Parathyroid adenoma (tissue), 2 donors: ENCODE measurements around the gene ZNHIT6.

Experiments used
- H2AFZ ChIP-seq: fragments of 300-600 bp; sonication (generic); one replicate; pipeline ENCODE4 v1.7.0; 2017; ENCODE audit warnings: antibody characterized with exemption, mild to moderate bottlenecking
- H3K27ac ChIP-seq: fragments of 300-600 bp; sonication (generic); one replicate; pipeline ENCODE4 v1.7.0; 2017
- H3K27me3 ChIP-seq: fragments of 300-600 bp; sonication (generic); one replicate; pipeline ENCODE4 v1.7.0; 2017; ENCODE audit warnings: low read length; ENCODE audit not compliant: control insufficient read depth, insufficient read depth
- H3K36me3 ChIP-seq: fragments of 300-600 bp; sonication (generic); one replicate; pipeline ENCODE4 v1.7.0; 2017; ENCODE audit warnings: low read length; ENCODE audit not compliant: control insufficient read depth, insufficient read depth
- H3K4me1 ChIP-seq: fragments of 300-600 bp; sonication (generic); one replicate; pipeline ENCODE4 v1.7.0; 2017; ENCODE audit warnings: control low read depth
- H3K4me2 ChIP-seq: fragments of 300-600 bp; sonication (generic); one replicate; pipeline ENCODE4 v1.7.0; 2017; ENCODE audit warnings: low read length
- H3K4me3 ChIP-seq: fragments of 300-600 bp; sonication (generic); one replicate; pipeline ENCODE4 v1.7.0; 2017; ENCODE audit warnings: low read depth, low read length
- H3K79me2 ChIP-seq: fragments of 300-600 bp; sonication (generic); one replicate; pipeline ENCODE4 v1.7.0; 2017; ENCODE audit warnings: control low read depth
- H3K9ac ChIP-seq: fragments of 300-600 bp; sonication (generic); one replicate; pipeline ENCODE4 v1.7.0; 2017; ENCODE audit warnings: mild to moderate bottlenecking
- H3K9me3 ChIP-seq: fragments of 300-600 bp; sonication (generic); one replicate; pipeline ENCODE4 v1.7.0; 2017; ENCODE audit warnings: low read length; ENCODE audit not compliant: control insufficient read depth
- TF ChIP-seq, protein P1 (sequence below): fragments of 300-600 bp; sonication (generic); IDR thresholded peaks from one replicate; pipeline ENCODE4 v1.7.0; 2017; ENCODE audit warnings: antibody characterized with exemption, mild to moderate bottlenecking
- donor health status: primary hyperparathyroidism.

ZNHIT6 gene

DNA sequence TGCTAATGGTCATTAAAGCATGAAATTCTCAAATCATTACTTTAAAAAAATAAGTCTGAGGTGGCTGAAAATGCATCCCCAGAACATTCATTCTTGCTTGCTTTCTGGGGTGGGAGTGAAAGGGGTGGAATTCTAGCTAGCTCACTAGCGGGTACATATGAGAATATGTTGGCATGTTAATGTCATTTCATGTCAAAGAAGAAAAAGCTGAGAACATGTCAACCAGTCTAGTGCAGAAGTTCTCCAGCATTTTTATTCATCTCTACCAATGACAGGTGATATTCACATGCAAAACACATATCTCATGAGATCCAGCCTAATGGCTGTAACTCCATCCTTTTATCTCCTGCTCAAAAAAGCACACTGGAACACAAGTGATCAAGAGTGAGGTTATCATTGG, 49.1 kb downstream of the ZNHIT6 start:
- no peak overlapping the region for H3K27ac ChIP-seq
- no peaks in the 10 kb centered on the region for H3K4me1 ChIP-seq
- no peak overlapping the region for H3K4me3 ChIP-seq
- no peak overlapping the region for H3K9ac ChIP-seq
- no peaks in the 10 kb centered on the region for H3K79me2 ChIP-seq
- H3K4me2 ChIP-seq, result no peak overlapping the region
- no peaks in the 10 kb centered on the region for H3K36me3 ChIP-seq
- H3K9me3 ChIP-seq, result no peaks in the 10 kb centered on the region
- TF ChIP-seq, protein P1, sequence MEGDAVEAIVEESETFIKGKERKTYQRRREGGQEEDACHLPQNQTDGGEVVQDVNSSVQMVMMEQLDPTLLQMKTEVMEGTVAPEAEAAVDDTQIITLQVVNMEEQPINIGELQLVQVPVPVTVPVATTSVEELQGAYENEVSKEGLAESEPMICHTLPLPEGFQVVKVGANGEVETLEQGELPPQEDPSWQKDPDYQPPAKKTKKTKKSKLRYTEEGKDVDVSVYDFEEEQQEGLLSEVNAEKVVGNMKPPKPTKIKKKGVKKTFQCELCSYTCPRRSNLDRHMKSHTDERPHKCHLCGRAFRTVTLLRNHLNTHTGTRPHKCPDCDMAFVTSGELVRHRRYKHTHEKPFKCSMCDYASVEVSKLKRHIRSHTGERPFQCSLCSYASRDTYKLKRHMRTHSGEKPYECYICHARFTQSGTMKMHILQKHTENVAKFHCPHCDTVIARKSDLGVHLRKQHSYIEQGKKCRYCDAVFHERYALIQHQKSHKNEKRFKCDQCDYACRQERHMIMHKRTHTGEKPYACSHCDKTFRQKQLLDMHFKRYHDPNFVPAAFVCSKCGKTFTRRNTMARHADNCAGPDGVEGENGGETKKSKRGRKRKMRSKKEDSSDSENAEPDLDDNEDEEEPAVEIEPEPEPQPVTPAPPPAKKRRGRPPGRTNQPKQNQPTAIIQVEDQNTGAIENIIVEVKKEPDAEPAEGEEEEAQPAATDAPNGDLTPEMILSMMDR, result no peak
- no peak overlapping the region for H2AFZ ChIP-seq
- no peaks in the 10 kb centered on the region for H3K27me3 ChIP-seq

GRCh38 chr1:85656948-85657347, 51.3 kb downstream of the ZNHIT6 start:
- TF ChIP-seq, protein P1, result no peak
- Histone ChIP-seq H3K4me1 (no peaks in the 10 kb centered on the region), H3K4me2 (no peak overlapping the region), H3K36me3 (no peaks in the 10 kb centered on the region), H3K9ac (no peak overlapping the region), H3K27ac (no peak overlapping the region), H3K79me2 (no peaks in the 10 kb centered on the region), H3K27me3 (no peaks in the 10 kb centered on the region), H3K4me3 (no peak overlapping the region), H3K9me3 (no peaks in the 10 kb centered on the region), H2AFZ (no peak overlapping the region)

- no peak overlapping the region for H2AFZ ChIP-seq
- H3K4me2 ChIP-seq, result no peak overlapping the region
- no peaks in the 10 kb centered on the region for H3K79me2 ChIP-seq
- H3K4me3 ChIP-seq, result no peak overlapping the region
- H3K27me3 ChIP-seq, result no peaks in the 10 kb centered on the region
- no peak overlapping the region for H3K9ac ChIP-seq
- H3K4me1 ChIP-seq, result no peaks in the 10 kb centered on the region
- TF ChIP-seq, protein P1, result no peak
- H3K9me3 ChIP-seq, result no peaks in the 10 kb centered on the region
- no peaks in the 10 kb centered on the region for H3K36me3 ChIP-seq
- no peak overlapping the region for H3K27ac ChIP-seq
Observed at GRCh38 chr1:85656256-85656655, 52.0 kb downstream of the ZNHIT6 start.

DNA sequence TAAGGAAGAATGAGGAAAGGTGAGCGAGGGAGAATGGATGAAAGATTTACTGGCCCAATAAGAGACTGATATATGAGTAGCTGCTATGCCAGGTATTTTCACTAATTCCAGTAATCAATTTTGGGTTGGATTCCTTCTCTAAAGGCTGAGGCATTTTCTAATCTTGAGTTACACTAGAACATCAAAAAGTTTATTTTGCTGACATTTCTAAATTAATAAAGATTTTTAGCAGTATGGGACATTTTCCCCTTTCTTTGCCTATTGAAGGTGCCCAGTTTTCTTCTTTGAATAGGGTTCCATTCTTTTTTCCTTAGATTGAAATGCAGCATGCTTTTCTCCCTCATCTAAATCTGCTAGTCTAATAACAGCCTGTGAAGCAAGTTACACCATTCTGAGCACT, 52.9 kb downstream of the ZNHIT6 start:
- Histone ChIP-seq H3K4me2 (no peak overlapping the region), H3K9ac (no peak overlapping the region), H2AFZ (no peak overlapping the region), H3K4me3 (no peak overlapping the region), H3K4me1 (no peaks in the 10 kb centered on the region), H3K9me3 (no peaks in the 10 kb centered on the region), H3K36me3 (no peaks in the 10 kb centered on the region), H3K27ac (no peak overlapping the region), H3K79me2 (no peaks in the 10 kb centered on the region), H3K27me3 (no peaks in the 10 kb centered on the region)
- TF ChIP-seq, protein P1, result no peak

- no peaks in the 10 kb centered on the region for H3K36me3 ChIP-seq
- H3K27ac ChIP-seq, result no peak overlapping the region
- TF ChIP-seq, protein P1, result no peak
- H3K9ac ChIP-seq, result no peak overlapping the region
- no peaks in the 10 kb centered on the region for H3K27me3 ChIP-seq
- no peak overlapping the region for H3K4me3 ChIP-seq
- no peaks in the 10 kb centered on the region for H3K4me1 ChIP-seq
- H3K4me2 ChIP-seq, result no peak overlapping the region
- H3K9me3 ChIP-seq, result no peaks in the 10 kb centered on the region
- H3K79me2 ChIP-seq, result no peaks in the 10 kb centered on the region
- H2AFZ ChIP-seq, result no peak overlapping the region
Observed at GRCh38 chr1:85654066-85654782, 54.0 kb downstream of the ZNHIT6 start.
